ENCODE measurements around the gene RPS21. TPM values are rescaled to one million over a fixed set of nuclear protein-coding genes. Genes with fewer than 3 reads are reported as not detected.

Gene RPS21
- total RNA-seq, 4 donors from 2014 or later, result 1,664 to 5,734 (median 2,155) TPM

GRCh38 chr20:62407221-62407992 lies 20.5 kb downstream of the RPS21 start, which contains the start of gene CABLES2:
TSS of gene CABLES2 (minus strand) at chr20:62407285. CDS start at chr20:62407276, 9 bp downstream.
- H3K4me3 ChIP-seq (ENCODE audit: low read depth, poor library complexity, severe bottlenecking), result peak within 1 kb of the TSS; percentile 50
- intact Hi-C loops (cut with DNase I; ENCODE audit: low total_unique reads), result loop anchor here (10.0 kb wide), 1 partner anchor 397 kb away; the partner anchor contains the start of gene OGFR
- DNase-seq (ENCODE audit: low spot score in 2 of 2), result peak; percentile 90 to 98
- 10 to 16% methylated on average over 16 to 32 of the region's 73 CpGs for WGBS, 2 donors
- peak in 1 of 3 donors; percentile 12 for TF ChIP-seq CTCF (IDR thresholded peaks at IDR 0.05)
- TF ChIP-seq POLR2A (IDR thresholded peaks at IDR 0.05), result no peak

- no peak for TF ChIP-seq CTCF (IDR thresholded peaks at IDR 0.05)
- TF ChIP-seq POLR2A (IDR thresholded peaks at IDR 0.05), result no peak
- H3K4me3 ChIP-seq (ENCODE audit: low read depth, poor library complexity, severe bottlenecking), result no peak overlapping the region
- DNase-seq (ENCODE audit: low spot score in 2 of 2), result no peak
- intact Hi-C loops (cut with DNase I; ENCODE audit: low total_unique reads), result loop anchor here (10.0 kb wide), 1 partner anchor 397 kb away; the partner anchor contains the start of gene OGFR
- 92% methylated on average over 14 to 15 of the region's 15 CpGs for WGBS, 2 donors
Measured at GRCh38 chr20:62408055-62408454, 21.2 kb downstream of the RPS21 start.

- TF ChIP-seq CTCF (IDR thresholded peaks at IDR 0.05), result no peak
- no peak for TF ChIP-seq POLR2A (IDR thresholded peaks at IDR 0.05)
- DNase-seq (ENCODE audit: low spot score in 2 of 2), result no peak
- 84 to 85% methylated on average over 12 of the region's 12 CpGs for WGBS, 2 donors
- no peak overlapping the region for H3K4me3 ChIP-seq (ENCODE audit: low read depth, poor library complexity, severe bottlenecking)
- intact Hi-C loops (cut with DNase I; ENCODE audit: low total_unique reads), result loop anchor here (10.0 kb wide), 1 partner anchor 396 kb away; the partner anchor contains the start of gene OGFR
Measured at GRCh38 chr20:62408640-62409039, 21.7 kb downstream of the RPS21 start.

- DNase-seq (ENCODE audit: low spot score in 2 of 2), result no peak
- intact Hi-C loops (cut with DNase I; ENCODE audit: low total_unique reads), result loop anchor here (10.0 kb wide), 1 partner anchor 396 kb away; the partner anchor contains the start of gene OGFR
- no peak overlapping the region for H3K4me3 ChIP-seq (ENCODE audit: low read depth, poor library complexity, severe bottlenecking)
- TF ChIP-seq POLR2A (IDR thresholded peaks at IDR 0.05) (no peak), CTCF (IDR thresholded peaks at IDR 0.05) (no peak)
- 76 to 85% methylated on average over 12 of the region's 12 CpGs for WGBS, 2 donors
Measured at GRCh38 chr20:62409086-62409853, 22.4 kb downstream of the RPS21 start.

GRCh38 chr20:62409931-62410745 lies 23.2 kb downstream of the RPS21 start:
- no peak for DNase-seq (ENCODE audit: low spot score in 2 of 2)
- TF ChIP-seq POLR2A (IDR thresholded peaks at IDR 0.05), result no peak
- TF ChIP-seq CTCF (IDR thresholded peaks at IDR 0.05), result no peak
- intact Hi-C loops (cut with DNase I; ENCODE audit: low total_unique reads), result loop anchor here (10.0 kb wide), 1 partner anchor 395 kb away; the partner anchor contains the start of gene OGFR
- WGBS, 2 donors, result 4 to 11% methylated on average over 21 to 24 of the region's 30 CpGs
- no peak overlapping the region for H3K4me3 ChIP-seq (ENCODE audit: low read depth, poor library complexity, severe bottlenecking)

All from lower leg skin (tissue), 4 donors.